GM18507 (cell line): Measurements from ENCODE around the gene NCS1.
"Not testable (repeated sequence)": the region's sequence is repeated elsewhere in the genome, so short reads cannot be mapped to it uniquely, and the experiment has no call there.

Source experiments
- DNase-seq: peaks from one replicate; pipeline ENCODE4 v3.0.0; 2011; ENCODE audit warnings: low read depth; ENCODE audit not compliant: insufficient read length; ENCODE audit errors: extremely low spot score
- FAIRE-seq: peaks from 2 replicates; lab custom pipeline; 2011; peaks lifted over from hg19 to GRCh38; lab: Jason Lieb, UNC

The NCS1 gene

GRCh38 chr9:130271473-130271872 lies 99.3 kb downstream of the NCS1 start:
- DNase-seq (no peak), FAIRE-seq (no peak)

DNA sequence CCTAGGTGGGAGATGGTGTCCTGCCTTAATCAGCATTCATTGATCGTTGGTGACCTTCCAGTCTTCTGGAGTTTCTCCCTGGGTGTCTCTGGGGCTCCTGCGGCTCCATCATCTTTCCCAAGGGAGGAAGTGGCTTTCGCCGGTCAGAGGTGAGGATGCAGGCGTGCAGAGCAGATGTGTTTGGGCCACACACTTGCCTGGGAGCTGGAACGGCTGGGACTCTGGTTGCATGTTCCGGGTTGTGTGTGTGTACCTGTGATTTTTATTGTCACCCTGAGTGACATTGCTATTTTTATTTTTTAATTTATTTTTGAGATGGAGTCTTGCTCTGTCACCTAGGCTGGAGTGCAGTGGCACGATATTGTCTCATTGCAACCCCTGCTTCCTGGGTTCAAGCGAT lies 103.0 kb downstream of the NCS1 start:
- no peak for FAIRE-seq
- DNase-seq, result no peak

- FAIRE-seq, result no peak
- DNase-seq, result no peak
Measured at GRCh38 chr9:130276121-130276520, 103.9 kb downstream of the NCS1 start.

- no peak for FAIRE-seq
- DNase-seq, result no peak
Measured at GRCh38 chr9:130276955-130277354, 104.8 kb downstream of the NCS1 start.

DNA sequence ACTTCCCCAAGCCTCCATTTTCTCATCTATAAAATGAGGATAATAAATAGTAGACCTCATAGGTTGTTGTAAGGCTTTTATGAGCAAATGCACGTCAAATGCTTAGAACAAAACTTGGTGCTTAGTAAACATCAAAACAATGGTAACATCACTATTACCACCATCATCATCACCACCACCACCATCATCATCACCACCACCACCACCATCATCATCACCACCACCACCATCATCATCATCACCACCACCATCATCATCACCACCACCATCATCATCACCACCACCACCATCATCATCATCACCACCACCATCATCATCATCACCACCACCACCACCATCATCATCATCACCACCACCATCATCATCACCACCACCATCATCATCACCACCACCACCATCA lies 105.3 kb downstream of the NCS1 start:
- FAIRE-seq, DNase-seq: not testable (repeated sequence)

GRCh38 chr9:130283539-130284248 lies 111.5 kb downstream of the NCS1 start:
- FAIRE-seq (no peak), DNase-seq (no peak)

GRCh38 chr9:130284249-130284625 lies 112.0 kb downstream of the NCS1 start:
- DNase-seq (no peak), FAIRE-seq (no peak)

DNA sequence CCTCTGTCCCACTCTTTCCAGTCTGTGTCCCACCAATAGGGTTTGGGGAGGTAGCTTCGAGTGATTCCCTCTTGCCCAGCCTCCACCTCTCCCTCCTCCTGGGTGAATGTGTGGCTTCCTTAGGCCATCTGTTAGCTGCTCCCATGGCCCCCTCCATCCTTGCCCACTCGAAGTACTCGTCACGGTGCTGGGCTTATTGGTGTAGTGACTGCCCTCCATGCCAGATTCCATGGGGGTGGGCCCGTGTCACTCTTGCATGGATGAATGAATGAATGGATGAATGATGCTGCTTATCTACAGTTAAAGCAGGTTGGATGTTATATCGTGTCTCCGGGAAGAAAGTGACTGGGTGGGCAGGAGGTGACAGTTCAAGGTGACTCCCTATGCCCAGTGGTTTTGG lies 112.5 kb downstream of the NCS1 start:
- no peak for FAIRE-seq

GRCh38 chr9:130285271-130285670 lies 113.1 kb downstream of the NCS1 start:
- FAIRE-seq (no peak), DNase-seq (no peak)

More for the DNA sequence above, 112.5 kb downstream of the NCS1 start:
- DNase-seq, result no peak

DNA sequence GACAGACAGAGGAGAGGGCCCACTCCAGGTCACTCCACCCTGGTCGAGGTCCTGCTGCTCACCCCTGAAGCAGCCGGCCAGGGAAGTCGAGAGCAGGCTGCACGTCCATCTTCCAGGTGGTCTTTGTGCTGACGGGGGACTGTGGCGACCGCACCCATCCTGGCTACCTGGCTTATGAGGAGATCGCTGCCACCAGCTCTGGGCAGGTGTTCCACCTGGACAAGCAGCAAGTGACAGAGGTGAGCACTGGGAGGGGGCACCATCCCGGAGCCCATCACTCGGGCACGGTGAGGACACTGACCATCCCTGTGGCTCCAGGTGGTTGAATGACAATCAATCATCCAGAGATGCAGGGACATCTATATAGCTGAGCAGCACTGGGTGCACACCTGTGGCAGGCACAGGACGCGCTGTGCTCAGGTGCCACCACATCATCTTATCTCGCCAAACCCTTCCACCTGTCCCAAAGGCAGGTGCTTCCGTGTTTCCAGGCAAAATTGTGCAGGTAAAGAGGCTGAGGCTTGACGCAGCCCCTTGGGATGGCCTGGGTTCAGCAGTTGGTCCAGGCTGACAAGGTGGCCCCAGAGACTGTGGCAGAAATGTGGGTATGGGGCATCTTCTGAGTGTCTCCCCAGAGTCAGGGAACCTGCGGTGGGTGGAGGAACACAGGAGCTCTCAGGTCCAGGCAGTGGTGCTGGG lies 114.0 kb downstream of the NCS1 start:
- no peak for DNase-seq
- no peak for FAIRE-seq
